ENCODE results near the gene CD9.

The CD9 gene

GRCh38 chr12:6241495-6241894 lies 41.3 kb downstream of the CD9 start:
- no peak for DNase-seq (ENCODE audit: low spot score)

DNA sequence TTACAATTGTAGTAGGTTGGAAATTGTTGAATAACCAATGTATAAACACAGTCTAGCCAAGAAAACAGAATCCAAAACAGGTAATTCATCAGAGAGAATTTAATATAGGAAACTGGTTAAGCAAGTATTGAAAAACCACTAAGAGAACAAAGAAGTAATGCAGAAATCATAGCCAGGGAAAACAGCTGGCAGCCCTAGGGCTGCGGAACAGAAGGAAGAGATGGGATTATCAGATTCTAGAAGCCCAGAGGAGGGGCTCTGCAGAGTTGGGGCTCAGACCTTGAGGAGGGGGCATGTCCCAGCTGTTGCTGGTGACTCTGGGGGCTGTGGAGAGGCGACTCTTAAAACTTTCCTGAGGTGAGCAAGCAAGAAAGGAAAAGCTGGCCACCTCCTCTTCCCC lies 49.4 kb downstream of the CD9 start:
- DNase-seq (ENCODE audit: low spot score) = no peak

GRCh38 chr12:6250343-6250742 lies 50.1 kb downstream of the CD9 start:
- no peak for DNase-seq (ENCODE audit: low spot score)

DNA sequence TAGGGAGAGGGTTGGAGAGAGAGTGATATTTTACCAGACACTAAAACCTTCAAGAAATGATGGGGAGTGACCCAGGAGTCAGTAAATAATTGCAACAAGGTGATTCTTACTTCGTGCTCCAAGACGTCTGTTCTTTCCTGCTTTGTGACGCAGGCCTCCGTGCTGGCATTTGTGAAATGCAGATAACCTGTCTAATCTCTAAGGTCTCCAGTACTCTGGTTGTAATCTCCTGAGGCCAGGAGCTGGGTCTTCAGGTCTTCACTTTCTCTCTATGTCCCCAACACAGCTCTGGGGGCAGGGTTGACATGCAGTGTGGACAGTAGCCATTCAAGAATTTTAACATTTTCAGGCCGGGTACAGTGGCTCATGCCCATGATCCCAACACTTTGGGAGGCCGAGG lies 53.1 kb downstream of the CD9 start:
- no peak for DNase-seq (ENCODE audit: low spot score)

DNA sequence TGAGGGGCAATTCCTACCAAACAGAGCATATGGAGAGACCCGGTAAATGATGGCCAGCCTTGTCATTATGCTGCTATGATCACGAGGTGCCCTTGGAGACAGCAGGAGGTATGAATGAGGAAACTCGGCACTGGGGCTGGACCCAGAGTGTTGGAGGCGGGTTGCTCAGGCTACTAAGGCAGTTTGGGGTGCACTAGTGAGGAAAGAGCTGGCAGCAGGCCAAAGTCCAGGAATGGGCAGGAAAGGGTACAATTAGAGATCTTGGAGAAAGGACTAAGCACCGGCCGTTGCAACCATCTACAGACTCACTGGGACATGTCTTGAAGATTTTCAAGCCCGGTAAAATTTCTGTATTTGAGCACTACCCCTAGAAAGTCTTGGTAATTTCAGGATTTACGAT lies 54.3 kb downstream of the CD9 start:
- no peak for DNase-seq (ENCODE audit: low spot score)

DNA sequence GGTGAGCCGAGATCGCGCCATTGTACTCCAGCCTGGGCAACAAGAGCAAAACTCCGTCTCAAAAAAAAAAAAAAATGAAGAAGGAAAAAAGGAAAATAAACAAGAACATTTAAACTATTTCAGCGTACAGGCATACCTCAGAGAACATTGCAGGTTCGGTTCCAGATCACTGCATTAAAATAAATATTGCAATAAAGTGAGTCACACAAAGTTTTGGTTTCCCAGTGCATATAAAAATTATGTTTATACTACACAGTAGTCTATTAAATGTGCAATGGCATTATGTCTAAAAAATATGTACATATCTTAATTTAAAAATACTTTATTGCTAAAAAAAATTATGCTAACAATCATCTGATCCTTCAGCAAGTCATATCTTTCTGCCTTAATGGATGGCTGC lies 56.8 kb downstream of the CD9 start:
- no peak for DNase-seq (ENCODE audit: low spot score)

DNA sequence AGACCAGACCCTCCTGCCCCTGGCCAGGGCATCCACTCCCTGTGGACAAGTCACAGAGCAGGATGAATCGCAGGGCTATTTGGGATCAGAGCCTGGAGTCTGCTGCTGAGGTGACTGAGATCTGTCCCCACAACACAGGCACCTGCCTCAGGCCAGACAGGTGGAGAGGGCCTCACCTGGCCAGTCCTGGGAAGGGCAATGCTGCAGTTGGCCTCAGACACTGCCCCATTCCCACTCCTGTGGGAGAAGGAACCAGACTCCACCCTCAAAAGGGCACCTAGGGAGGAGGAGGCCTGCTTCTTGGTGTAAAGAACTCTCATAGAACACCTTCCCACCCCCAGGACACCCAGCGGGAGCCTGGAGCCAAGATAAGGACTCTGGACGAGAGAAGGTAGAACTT lies 62.0 kb downstream of the CD9 start:
- DNase-seq (ENCODE audit: low spot score) = no peak

GRCh38 chr12:6262623-6263022 lies 62.4 kb downstream of the CD9 start:
- DNase-seq (ENCODE audit: low spot score) = no peak

DNA sequence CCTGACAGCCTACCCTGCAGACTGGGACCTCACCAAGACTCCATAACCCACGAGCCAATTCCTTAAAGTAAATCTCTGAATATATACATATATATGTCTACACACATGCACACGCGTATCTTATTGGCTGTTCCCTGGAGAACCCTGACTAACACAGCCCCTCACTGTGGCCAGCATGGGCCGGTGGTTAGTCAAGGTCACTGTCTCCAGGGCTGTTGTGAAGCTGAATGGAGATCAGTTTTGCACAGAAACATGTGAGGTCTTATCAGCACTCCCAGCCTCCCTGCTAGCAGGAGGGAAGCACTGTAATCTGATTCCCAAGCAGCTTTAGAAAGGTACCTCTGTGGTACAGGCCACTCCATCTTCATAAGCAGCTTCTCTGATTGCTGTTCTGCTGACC lies 63.7 kb downstream of the CD9 start:
- DNase-seq (ENCODE audit: low spot score) = no peak

GRCh38 chr12:6264402-6265037 lies 64.3 kb downstream of the CD9 start:
- DNase-seq (ENCODE audit: low spot score) = no peak

DNA sequence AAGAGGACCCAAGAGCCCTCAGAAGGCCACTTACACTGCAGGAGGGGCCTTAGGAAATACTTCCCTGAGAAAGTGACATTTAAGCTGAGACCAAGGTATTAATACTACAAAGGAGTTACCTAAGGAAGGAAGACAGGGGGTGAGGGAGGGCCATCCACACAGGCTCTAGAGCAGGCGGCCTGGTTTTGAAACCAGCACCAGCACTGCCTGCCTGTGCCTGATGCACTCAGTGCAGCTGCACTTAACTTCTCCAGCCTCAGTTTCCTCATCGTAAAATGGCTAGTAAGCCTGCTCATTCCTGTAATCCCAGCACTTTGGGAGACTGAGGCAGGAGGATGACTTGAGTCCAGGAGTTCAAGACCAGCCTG lies 64.8 kb downstream of the CD9 start:
- DNase-seq (ENCODE audit: low spot score) = no peak

DNA sequence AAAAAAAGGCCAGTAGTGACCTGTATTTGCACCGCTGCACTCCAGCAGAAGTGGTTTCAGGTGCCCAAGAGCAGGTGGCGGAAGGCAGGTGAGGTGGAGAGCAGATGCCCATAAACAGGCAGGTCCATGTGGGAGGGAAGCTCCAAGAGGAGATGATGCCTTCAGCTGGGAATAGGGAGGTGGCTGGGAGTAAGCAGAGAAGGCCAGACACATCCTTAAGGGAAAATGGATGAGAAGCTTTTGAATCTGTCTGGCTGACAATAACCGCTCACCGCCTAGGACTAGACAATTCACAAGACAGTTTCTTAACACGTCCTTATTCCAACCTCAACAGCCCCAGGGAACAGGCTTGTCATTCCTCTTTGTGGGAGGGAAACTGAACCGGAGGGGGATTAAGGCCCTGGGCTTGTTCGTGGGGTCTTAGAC lies 66.4 kb downstream of the CD9 start:
- no peak for DNase-seq (ENCODE audit: low spot score)

DNA sequence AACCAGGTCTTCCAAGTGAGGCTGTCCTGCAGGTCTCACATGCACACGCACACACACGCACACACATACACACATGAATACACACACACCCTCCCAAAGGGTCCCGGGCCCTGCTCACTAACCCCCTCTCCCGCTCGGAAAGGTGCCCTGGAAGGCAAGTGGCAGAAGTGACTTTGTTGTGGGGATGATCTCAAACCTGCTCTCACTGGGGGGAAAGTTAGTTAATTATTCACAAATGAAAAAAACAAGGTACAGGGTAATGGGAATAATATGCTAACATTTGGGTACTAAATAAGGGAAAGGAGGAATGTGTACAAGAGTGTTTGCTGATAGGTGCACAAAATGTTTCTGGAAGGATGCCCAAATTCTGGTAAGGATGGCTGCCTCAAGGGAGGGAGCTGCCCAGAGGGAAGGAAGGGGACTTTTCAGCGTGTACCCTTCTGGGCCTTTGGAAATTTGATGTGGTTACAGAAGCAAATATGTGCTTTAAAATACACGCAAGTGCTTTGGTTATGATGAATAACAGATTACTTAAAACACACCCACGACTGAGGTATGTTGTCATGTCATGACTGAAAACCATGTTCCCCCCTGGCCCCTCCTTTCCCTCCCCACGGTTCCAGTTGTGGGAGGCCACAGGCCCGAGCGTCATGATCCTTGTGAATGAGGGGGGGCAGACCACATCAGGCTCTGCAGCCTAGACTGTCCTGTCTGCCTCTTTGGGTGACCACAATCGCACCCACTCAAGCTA lies 66.9 kb downstream of the CD9 start:
- DNase-seq (ENCODE audit: low spot score) = no peak

- DNase-seq (ENCODE audit: low spot score) = no peak
Measured at GRCh38 chr12:6268484-6269157, 68.4 kb downstream of the CD9 start.

DNA sequence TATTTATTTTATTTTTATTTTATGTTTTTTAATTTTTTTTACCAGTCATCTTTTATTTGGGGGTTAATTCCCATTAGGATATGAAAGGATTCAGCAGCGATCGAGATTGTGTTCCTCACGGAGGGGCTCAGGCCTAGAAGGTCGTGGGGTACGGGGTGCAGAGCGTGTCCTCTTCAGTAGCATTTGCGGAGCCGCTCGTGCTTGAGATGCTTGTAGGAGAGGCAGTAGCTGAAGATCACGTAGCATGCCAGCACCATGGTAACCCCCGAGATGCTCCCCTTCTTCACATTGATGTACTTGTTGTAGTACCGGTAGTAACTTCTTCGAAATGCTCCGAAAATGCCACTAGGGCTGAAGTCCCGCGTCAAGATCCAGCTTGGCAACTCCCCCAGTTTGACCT lies 69.8 kb downstream of the CD9 start:
- no peak for DNase-seq (ENCODE audit: low spot score)

- no peak for DNase-seq (ENCODE audit: low spot score)
Measured at GRCh38 chr12:6271281-6271680, 71.1 kb downstream of the CD9 start.

DNA sequence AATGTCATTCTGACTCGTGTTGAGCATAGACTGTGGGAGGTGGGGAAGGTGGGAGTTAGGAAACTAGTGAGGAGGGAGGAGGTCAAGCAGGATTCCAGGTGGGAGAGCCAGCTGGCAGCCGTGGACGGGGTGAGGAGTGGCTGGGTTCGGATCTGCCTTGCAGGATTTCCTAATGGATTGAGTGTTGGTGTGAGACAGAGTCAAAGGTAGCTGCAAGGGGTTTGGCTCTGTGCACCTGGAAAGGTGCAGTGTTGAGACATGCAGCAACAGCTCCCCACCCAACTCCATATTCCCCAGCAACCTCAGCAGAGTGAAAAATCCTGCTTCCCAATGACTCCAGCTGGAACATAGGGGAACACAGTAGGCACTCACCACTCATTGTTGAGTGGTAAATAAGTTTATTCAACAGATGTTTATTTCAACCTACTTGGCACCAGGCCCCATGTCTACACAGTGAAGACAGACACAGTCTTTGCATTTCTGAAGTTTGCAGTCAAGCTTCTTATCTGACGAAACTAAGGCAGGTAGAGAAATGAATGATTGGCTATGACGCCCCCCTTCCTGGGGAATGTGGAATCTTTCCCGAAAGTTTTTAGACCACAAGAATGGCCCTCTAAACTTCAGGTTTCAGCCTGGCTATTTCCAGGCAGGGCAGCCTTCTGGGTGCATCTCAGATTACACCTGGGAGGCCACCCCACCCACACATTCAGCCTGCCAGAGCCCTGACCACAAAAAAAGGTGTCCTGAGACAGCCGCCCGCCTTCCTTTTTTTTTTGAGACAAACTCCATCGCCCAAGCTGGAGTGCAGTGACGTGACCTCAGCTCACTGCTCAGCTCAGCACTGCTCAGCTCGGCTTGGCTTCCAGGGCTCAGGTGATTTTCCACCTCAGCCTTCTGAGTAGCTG lies 72.4 kb downstream of the CD9 start:
- DNase-seq (ENCODE audit: low spot score) = no peak

DNA sequence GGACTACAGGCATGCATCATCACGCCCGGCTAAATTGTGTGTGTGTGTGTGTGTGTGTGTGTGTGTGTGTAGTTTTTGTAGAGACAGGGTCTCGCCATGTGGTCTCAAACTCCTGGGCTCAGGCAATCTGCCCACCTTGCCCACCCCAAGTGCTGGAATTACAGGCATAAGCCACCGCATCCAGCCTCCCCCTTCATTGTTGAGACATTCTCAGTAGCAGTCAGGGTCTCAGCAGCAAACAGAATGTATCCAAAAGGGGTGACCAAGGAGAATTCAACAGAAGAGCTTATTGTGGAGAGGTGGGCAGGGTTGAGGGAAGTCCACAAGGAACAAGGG lies 73.0 kb downstream of the CD9 start:
- no peak for DNase-seq (ENCODE audit: low spot score)

DNA sequence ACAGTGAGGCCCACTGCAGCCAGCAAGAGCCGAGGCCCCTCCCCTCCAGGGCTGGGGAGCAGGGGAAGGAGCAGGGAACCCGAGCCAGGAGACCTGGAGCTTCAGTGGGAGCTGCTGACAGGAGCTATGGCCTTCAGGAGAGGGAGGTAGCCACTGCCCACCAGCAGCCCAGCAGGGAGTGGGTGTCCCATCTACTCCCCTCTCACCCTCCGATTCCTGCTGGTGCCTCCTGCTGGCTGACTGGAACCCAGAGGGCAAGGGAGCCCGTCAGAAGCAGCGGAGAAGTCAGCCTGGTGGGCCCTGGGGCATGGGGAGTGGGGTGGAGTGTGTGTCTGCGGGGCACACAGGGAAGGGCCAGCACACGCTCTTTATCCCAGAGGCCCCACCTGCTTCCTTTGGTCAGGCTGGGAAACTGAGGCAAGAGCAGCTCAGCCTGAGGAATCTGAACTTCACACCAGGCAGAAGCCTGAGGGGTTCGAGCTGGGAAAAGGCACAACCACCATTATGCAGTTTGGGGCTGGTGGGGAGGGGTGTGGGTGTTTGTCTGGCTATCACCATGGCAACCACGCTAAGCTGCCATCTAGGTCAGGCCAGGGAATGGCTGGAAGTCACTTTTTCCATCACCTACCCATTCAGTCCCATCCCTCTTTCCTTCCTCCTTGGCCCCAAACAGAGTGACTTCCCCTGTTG lies 73.5 kb downstream of the CD9 start:
- no peak for DNase-seq (ENCODE audit: low spot score)

DNA sequence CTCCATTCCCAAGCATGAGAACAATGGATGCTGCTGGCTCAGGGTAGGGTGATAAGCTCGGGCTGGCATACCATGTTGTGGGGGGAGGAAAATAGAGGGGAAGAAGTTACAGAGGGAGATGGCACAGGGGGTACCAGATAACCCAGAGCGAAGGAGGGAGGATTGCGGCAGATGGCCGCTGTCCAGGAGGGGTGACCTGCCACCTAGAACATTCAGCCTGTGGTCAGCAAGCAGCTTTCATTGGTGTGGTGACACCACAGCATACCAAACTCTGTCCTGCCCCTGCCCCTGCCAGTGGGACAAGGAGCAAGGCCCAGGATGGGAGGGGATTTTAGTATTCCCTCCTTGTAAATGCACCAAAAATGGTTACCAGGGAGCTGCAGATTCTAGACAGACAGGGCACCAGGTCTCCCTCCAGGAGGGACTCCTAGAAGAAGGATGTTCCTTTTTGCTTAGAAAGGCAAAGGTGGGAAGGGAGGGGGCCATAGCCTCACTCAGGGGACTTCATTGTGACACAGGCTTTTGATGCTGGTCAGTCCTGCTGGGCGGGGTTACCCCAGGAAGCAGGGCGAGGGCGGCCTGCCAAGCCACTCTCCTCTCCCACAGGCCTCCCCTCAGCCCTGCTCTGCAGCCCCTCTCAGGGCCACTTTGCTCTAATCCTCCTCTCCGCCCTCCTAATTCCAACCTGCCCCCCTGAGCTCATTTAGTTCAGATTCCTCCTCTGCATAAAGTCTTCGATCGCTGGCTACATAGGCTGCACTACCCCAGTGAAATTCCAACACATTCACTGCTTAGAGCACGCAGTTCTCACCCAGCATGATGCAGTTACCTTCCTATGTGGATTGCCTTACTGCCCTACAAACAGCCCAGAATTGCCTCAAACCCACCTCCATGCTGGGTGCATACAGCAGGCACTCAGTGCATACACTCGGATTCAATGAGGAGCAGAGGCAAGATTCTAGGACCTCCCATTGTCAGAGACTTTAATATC lies 74.3 kb downstream of the CD9 start:
- DNase-seq (ENCODE audit: low spot score) = no peak
